K562 (cell line): ENCODE results near the gene MYL6B. TPM values are rescaled to one million over a fixed set of nuclear protein-coding genes. Genes with fewer than 3 reads are reported as not detected.

Experiments
- ATF7 ChIP-seq: fragments of 450-650 bp; IDR thresholded peaks from 2 replicates; pipeline ENCODE4 v1.7.1; 2014; ENCODE audit warnings: mild to moderate bottlenecking, moderate library complexity
- CCNT2 ChIP-seq: IDR thresholded peaks from 2 replicates; pipeline ENCODE4 v1.6.1; 2011; ENCODE audit warnings: borderline replicate concordance, low read depth, mild to moderate bottlenecking, moderate library complexity, mixed read lengths, low read length; ENCODE audit not compliant: insufficient read length; ENCODE audit errors: extremely low read depth
- ERF ChIP-seq: fragments of 450-650 bp; formaldehyde crosslinking; IDR thresholded peaks from 2 replicates; pipeline ENCODE4 v1.4.0; 2020; ENCODE audit warnings: mild to moderate bottlenecking, mixed read lengths
- ESRRA ChIP-seq: fragments of 450-650 bp; IDR thresholded peaks from 2 replicates; pipeline ENCODE4 v1.6.1; 2014; ENCODE audit warnings: low read depth, mild to moderate bottlenecking, moderate library complexity, borderline replicate concordance
- ETS1 ChIP-seq: conservative IDR thresholded peaks from 2 replicates; pipeline ENCODE4 v1.6.1; 2011; ENCODE audit warnings: low read depth, mild to moderate bottlenecking, low read length; ENCODE audit not compliant: control insufficient read depth
- JUND ChIP-seq, 2 experiments: IDR thresholded peaks; 2 replicates in 1 of 2; 3 replicates in 1 of 2; pipeline ENCODE4 v1.6.1; 2011; ENCODE audit warnings: borderline replicate concordance in 2 of 2, low read depth in 2 of 2, low read length in 2 of 2, improper control_type of control experiment in 1 of 2, missing biosample characterization in 1 of 2, missing genetic modification characterization in 1 of 2, missing genetic modification reagents in 1 of 2
- KDM5B ChIP-seq: fragments of 200-600 bp; sonication (generic); IDR thresholded peaks from 2 replicates; pipeline ENCODE4 v1.6.1; 2012; ENCODE audit warnings: low read depth, mild to moderate bottlenecking, moderate library complexity, low read length, control low read depth, inconsistent platforms; ENCODE audit not compliant: insufficient replicate concordance
- MAFG ChIP-seq: fragments of 450-650 bp; conservative IDR thresholded peaks from 2 replicates; pipeline ENCODE4 v1.6.1; 2016; ENCODE audit warnings: missing genetic modification characterization, missing compliant biosample characterization
- MAZ ChIP-seq, 2 experiments: fragments of 450-650 bp in 1 of 2; sonication (generic) in 1 of 2; formaldehyde crosslinking; IDR thresholded peaks in 1 of 2; conservative IDR thresholded peaks in 1 of 2; 2 replicates each; pipeline versions ENCODE4 v1.4.0 to v1.5.0; 2020; ENCODE audit warnings: mild to moderate bottlenecking in 1 of 2, missing genetic modification reagents in 1 of 2
- NR2C2 ChIP-seq, 2 experiments: fragments of 200-800 bp in 1 of 2; sonication (Bioruptor generic) in 1 of 2; sonication (generic) in 1 of 2; formaldehyde crosslinking in 1 of 2; IDR thresholded peaks; 2 replicates each; pipeline versions ENCODE4 v1.6.1 to v1.8.0; 2016 to 2022; ENCODE audit warnings: mild to moderate bottlenecking in 1 of 2, missing compliant biosample characterization in 1 of 2, missing genetic modification characterization in 1 of 2, missing genetic modification reagents in 1 of 2
- NRF1 ChIP-seq, 2 experiments: fragments of 450-650 bp; IDR thresholded peaks in 1 of 2; conservative IDR thresholded peaks in 1 of 2; 2 replicates each; pipeline ENCODE4 v1.6.1; 2014; ENCODE audit warnings: mild to moderate bottlenecking in 2 of 2
- POLR2A ChIP-seq: fragments of 450-650 bp; conservative IDR thresholded peaks from 2 replicates; pipeline ENCODE4 v1.6.1; 2016
- PREB ChIP-seq: sonication (generic); formaldehyde crosslinking; IDR thresholded peaks from 2 replicates; pipeline ENCODE4 v1.8.1; 2023; ENCODE audit warnings: mild to moderate bottlenecking, missing genetic modification reagents
- ZBTB12 ChIP-seq: fragments of 250-450 bp; sonication (Bioruptor Pico); IDR thresholded peaks from 2 replicates; pipeline ENCODE4 v1.4.0; 2020
- ZBTB2 ChIP-seq: fragments of 450-650 bp; IDR thresholded peaks from 2 replicates; pipeline ENCODE4 v1.6.1; 2016; ENCODE audit warnings: antibody characterized with exemption
- ZNF143 ChIP-seq: sonication (generic); formaldehyde crosslinking; IDR thresholded peaks from 2 replicates; pipeline ENCODE4 v1.9.0; 2022; ENCODE audit warnings: mild to moderate bottlenecking, missing genetic modification reagents
- ZNF175 ChIP-seq: fragments of 200-800 bp; sonication (Bioruptor generic); IDR thresholded peaks from 2 replicates; pipeline ENCODE4 v1.6.1; 2016; ENCODE audit warnings: low read depth, mild to moderate bottlenecking, missing genetic modification characterization, missing compliant biosample characterization
- ZNF395 ChIP-seq: fragments of 200-800 bp; sonication (Bioruptor generic); IDR thresholded peaks from 2 replicates; pipeline ENCODE4 v1.6.1; 2017; ENCODE audit warnings: missing genetic modification characterization, missing compliant biosample characterization
- ZNF589 ChIP-seq: fragments of 200-800 bp; sonication (Bioruptor generic); IDR thresholded peaks from 2 replicates; pipeline ENCODE4 v1.6.1; 2016; ENCODE audit warnings: low read depth, missing genetic modification characterization, missing compliant biosample characterization
- polyA plus RNA-seq, 8 experiments: library from polyadenylated mRNA; depleted of rRNA in 4 of 8; stranded (reverse) in 5 of 8; unstranded in 3 of 8; fragments of >200 nt; fragmentation: Nextera tagmentation in 2 of 8; fragmentation: Illumina TruSeq in 1 of 8; extraction: Ambion mirVana in 2 of 8; extraction: Trizol in 1 of 8; gene quantifications; 2 replicates each; pipeline versions ENCODE4 v1.2.1 to v1.2.3, GENCODE V29; 2011 to 2014; ENCODE audit warnings: inconsistent platforms in 1 of 8, missing spikeins in 1 of 8
- total RNA-seq, 7 experiments: library from RNA; depleted of rRNA in 6 of 7; stranded (reverse); fragments of >200 nt in 6 of 7; fragmentation: Illumina TruSeq in 2 of 7; extraction: Trizol in 2 of 7; gene quantifications; 2 replicates each; pipeline versions ENCODE4 v1.2.1 to v1.2.3, GENCODE V29; 2011 to 2021; ENCODE audit warnings: low replicate concordance in 1 of 7

The MYL6B gene
- total and polyA plus RNA-seq, 9 of the 15 experiments (the other 6 are each of a cell fraction or from before 2014, with no cell fraction given), result 42.8 to 77.3 (median 68.6) TPM

GRCh38 chr12:56152132-56152755 is at the start of gene MYL6B (continued):
- TF ChIP-seq ZBTB12 (CRISPR knock-in tag) (peak; percentile 27; the same call in 1 of the 2 replicates), ESRRA (peak; percentile 25; the same call in 1 of the 2 replicates), ZNF589 (CRISPR knock-in tag) (0 out of 2 replicates have a peak, but pooled peaks have one; percentile 36), JUND (IDR thresholded peaks at IDR 0.05; ENCODE audit: borderline replicate concordance, low read depth, low read length) (peak; percentile 92), JUND (tag; IDR thresholded peaks at IDR 0.05; ENCODE audit: borderline replicate concordance, low read depth, low read length) (peak; percentile 81; the same call in 1 of the 3 replicates), MAFG (0 out of 2 replicates have a peak, but pooled peaks have one; percentile 0), PREB (CRISPR knock-in tag) (no peak), NRF1 (conservative IDR thresholded peaks at IDR 0.05 in 1 of 2, IDR thresholded peaks at IDR 0.05 in 1 of 2) (peak; percentile 49 to 56), ZBTB2 (peak; percentile 78; the same call in 1 of the 2 replicates), ERF (CRISPR knock-in tag) (0 out of 2 replicates have a peak, but pooled peaks have one; percentile 26), ETS1 (peak; percentile 91), ZNF143 (peak; percentile 91), ZNF175 (CRISPR knock-in tag) (peak; percentile 52; the same call in 1 of the 2 replicates), KDM5B (peak; percentile 63), ZNF395 (peak; percentile 86), MAZ (CRISPR knock-in tag; conservative IDR thresholded peaks at IDR 0.05 in 1 of 2, IDR thresholded peaks at IDR 0.05 in 1 of 2) (peak; percentile 66 to 77), POLR2A (peak; percentile 89), ATF7 (peak; percentile 66), NR2C2 (CRISPR knock-in tag; IDR thresholded peaks at IDR 0.05) (peak; percentile 86), NR2C2 (tag; IDR thresholded peaks at IDR 0.05) (peak; percentile 97), CCNT2 (peak; percentile 76)
